LHCN-M2 (cell line): Measurements from ENCODE around the gene KCTD15. TPM values are rescaled to one million over a fixed set of nuclear protein-coding genes. Genes with fewer than 3 reads are reported as not detected.

Experiments used
- DNase-seq: peaks from one replicate; pipeline ENCODE4 v3.0.0-alpha.2; 2012; ENCODE audit warnings: low read depth
- polyA plus RNA-seq: library from polyadenylated mRNA; unstranded; fragments of >200 nt; gene quantifications from one replicate; pipeline ENCODE4 v1.2.1, GENCODE V29; 2012; ENCODE audit warnings: missing spikeins
- total RNA-seq: library from RNA; depleted of rRNA; stranded (reverse); fragments of >200 nt; gene quantifications from 2 replicates; pipeline ENCODE4 v1.2.3, GENCODE V29; 2014; rRNA removed

KCTD15 gene
- 8.7 and 12.3 TPM in 2 replicates for total RNA-seq
- 2.1 TPM for polyA plus RNA-seq

- DNase-seq = no peak
Observed at GRCh38 chr19:33796164-33796875, at the start of gene KCTD15. KCTD15 (plus strand) TSS chr19:33796870; CDS start chr19:33800455, 3,585 bp downstream.

GRCh38 chr19:33747273-33747672 lies 49.4 kb upstream of the KCTD15 start:
- no peak for DNase-seq

DNA sequence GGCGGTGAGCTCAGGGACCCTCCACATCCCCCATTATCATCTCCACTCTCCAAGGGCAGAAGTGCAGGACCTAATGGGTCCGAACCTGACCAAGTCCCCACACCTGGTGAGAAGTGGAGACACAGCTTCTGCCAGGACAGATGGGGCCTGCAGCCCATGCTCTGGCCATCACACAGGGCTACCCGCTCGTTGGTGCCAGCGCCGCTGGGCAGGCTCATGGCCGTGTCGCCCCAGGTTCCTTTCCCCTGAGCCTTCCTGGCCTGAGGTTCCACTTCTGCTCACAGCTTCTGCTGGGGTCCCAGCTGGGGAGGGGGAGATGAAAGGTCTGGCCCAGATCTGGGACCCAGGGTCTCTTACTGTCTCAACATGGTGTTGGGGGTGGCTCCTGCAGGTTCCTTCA lies 48.4 kb upstream of the KCTD15 start:
- no peak for DNase-seq

- no peak for DNase-seq
Observed at GRCh38 chr19:33749016-33749415, 47.7 kb upstream of the KCTD15 start.

GRCh38 chr19:33749619-33750175 lies 47.0 kb upstream of the KCTD15 start:
- DNase-seq = no peak

GRCh38 chr19:33750587-33751435 lies 45.9 kb upstream of the KCTD15 start:
- DNase-seq = no peak

DNA sequence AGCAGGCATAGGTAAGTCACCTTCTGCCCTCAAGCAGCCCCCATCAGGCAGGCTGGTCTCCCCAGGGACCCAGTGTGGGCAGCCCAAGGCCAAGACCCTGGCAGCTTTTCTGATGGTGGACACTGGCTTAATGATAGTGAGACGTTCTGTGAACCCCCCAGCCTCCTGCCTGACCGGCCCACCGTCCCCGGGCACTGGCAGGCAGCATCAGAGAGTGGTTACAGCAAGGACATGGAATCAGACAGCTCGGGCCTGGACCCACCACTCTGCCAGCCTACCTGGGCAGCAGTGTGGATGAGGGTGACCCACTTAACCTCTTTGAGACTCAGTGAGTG lies 45.3 kb upstream of the KCTD15 start:
- DNase-seq = no peak

GRCh38 chr19:33752018-33752800 lies 44.5 kb upstream of the KCTD15 start:
- DNase-seq = no peak

- DNase-seq = no peak
Observed at GRCh38 chr19:33752945-33753344, 43.7 kb upstream of the KCTD15 start.

DNA sequence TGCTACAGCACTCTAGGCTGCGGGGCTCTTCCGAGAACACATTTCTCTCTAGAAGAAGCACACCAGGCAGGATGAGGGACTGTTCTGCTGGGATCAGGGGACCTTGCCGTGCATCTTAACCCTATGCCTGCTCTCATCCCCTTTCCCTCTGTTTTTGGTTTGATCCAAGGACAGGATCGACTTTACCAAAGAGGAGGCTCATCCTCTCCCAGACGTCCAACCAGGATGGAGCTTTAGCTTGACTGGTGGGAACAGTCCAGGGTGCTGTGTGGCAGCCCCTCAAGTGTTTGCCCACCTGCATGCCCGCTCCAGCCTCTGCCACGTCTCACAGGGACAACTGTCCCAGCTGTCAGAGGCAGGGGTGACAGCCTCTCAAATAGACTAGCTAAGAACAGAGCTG lies 42.3 kb upstream of the KCTD15 start:
- DNase-seq = no peak

DNA sequence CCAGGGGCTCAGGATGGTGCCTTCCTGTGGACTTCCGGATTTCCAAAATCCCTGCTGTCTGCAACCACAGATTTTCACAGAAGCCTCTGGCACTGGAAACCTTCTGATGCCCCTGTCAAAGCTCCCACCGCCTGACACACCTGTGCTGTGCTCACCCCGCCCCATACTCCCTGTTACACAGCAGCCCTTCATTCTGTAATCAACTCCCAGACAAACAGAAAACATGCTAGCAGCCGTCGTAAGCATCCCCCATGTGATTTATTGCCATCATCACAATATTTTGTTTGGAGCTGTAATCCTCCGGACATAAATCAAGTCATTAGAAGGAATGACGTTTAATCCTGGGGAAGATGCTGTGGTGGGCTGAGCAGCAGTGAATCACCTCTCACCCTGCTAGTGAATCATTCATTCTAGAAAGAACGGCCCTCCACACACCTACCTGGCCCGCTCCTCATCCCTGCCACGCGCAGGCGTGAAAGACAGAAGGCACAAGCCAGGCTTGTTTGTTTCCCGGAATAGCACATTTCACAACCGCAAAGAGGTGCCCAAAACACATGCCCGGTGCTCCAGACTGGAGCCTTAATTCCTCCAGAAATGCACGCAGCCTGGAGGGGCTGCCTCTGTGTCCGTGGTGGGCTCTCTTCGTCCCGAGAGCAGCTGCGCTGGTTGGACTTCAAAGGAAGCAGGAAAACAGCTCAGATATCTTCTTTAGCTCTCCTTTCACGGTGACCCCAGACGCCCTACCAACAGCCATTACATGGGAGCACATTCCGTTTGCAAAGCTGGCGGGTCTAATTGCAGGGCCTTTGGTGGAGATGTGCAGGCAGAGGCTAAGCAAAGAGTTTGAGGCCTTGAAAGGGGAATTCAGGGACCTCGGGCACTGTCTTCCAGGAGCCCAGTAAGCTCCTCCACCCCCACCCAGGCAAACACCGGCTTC lies 41.3 kb upstream of the KCTD15 start:
- DNase-seq = no peak

- no peak for DNase-seq
Observed at GRCh38 chr19:33756177-33756576, 40.5 kb upstream of the KCTD15 start.

- DNase-seq = no peak
Observed at GRCh38 chr19:33758541-33759013, 38.1 kb upstream of the KCTD15 start.

DNA sequence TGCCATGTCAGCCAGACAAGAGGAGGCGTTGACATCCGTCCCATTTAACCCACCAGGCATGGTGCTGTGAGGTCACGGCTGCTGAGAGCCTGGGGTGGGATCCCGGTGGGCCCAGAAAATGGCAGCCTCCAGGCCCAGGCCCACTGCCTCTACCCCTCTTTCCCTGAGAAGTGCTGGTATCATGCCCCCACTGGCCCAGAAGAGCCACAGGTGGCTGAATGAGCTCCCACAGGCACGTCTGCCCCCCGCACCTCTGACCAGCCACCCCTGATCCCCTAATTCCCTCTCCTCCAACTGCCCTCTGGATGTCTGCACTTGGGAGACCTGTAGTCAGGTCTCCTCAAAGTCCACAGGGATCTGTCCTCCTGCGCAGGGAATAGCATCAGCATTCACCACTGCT lies 37.3 kb upstream of the KCTD15 start:
- no peak for DNase-seq

GRCh38 chr19:33763633-33764371 lies 32.9 kb upstream of the KCTD15 start:
- no peak for DNase-seq

GRCh38 chr19:33766623-33767022 lies 30.0 kb upstream of the KCTD15 start:
- DNase-seq = no peak

GRCh38 chr19:33767898-33768413 lies 28.7 kb upstream of the KCTD15 start:
- no peak for DNase-seq

GRCh38 chr19:33769208-33769607 lies 27.5 kb upstream of the KCTD15 start:
- DNase-seq = no peak

- DNase-seq = no peak
Observed at GRCh38 chr19:33770107-33770506, 26.6 kb upstream of the KCTD15 start.
